GM18951 (cell line): Measurements from ENCODE around the gene CREG2.
"Not testable (repeated sequence)": the region's sequence is repeated elsewhere in the genome, so short reads cannot be mapped to it uniquely, and the experiment has no call there.

Source experiments
- POLR2A ChIP-seq: IDR thresholded peaks from 4 replicates; pipeline ENCODE4 v1.6.1; 2011; ENCODE audit warnings: mild to moderate bottlenecking; ENCODE audit not compliant: insufficient read length, insufficient read depth; ENCODE audit errors: extremely low read depth
- in situ Hi-C: fragments of 300-500 bp; cut with MboI; formaldehyde crosslinking; loops from one replicate; pipeline ENCODE4 v1.12.0; 2022; ENCODE audit warnings: low sequenced_read_pairs, mixed read lengths, inconsistent platforms; ENCODE audit not compliant: unreplicated experiment

Gene CREG2

GRCh38 chr2:101359410-101359954, 27.8 kb downstream of the CREG2 start:
- in situ Hi-C loops: no loop called here
- TF ChIP-seq POLR2A: no peak

- TF ChIP-seq POLR2A: no peak
- in situ Hi-C loops: no loop called here
Observed at GRCh38 chr2:101357376-101357775, 29.9 kb downstream of the CREG2 start.

- in situ Hi-C loops: no loop called here
- no peak for TF ChIP-seq POLR2A
Observed at GRCh38 chr2:101356521-101356920, 30.8 kb downstream of the CREG2 start.

- TF ChIP-seq POLR2A: no peak
- in situ Hi-C loops: no loop called here
Observed at GRCh38 chr2:101356055-101356454, 31.2 kb downstream of the CREG2 start.

- in situ Hi-C loops: no loop called here
- no peak for TF ChIP-seq POLR2A
Observed at GRCh38 chr2:101355401-101356054, 31.8 kb downstream of the CREG2 start.

GRCh38 chr2:101354420-101355311, 32.6 kb downstream of the CREG2 start:
- TF ChIP-seq POLR2A: no peak
- in situ Hi-C loops: no loop called here

GRCh38 chr2:101352631-101353030, 34.7 kb downstream of the CREG2 start:
- in situ Hi-C loops: not testable (repeated sequence)

GRCh38 chr2:101351207-101351606, 36.1 kb downstream of the CREG2 start:
- in situ Hi-C loops: no loop called here
- TF ChIP-seq POLR2A: no peak

- TF ChIP-seq POLR2A: no peak
- in situ Hi-C loops: no loop called here
Observed at GRCh38 chr2:101349893-101350662, 37.2 kb downstream of the CREG2 start.

- TF ChIP-seq POLR2A: no peak
- in situ Hi-C loops: no loop called here
Observed at GRCh38 chr2:101348883-101349282, 38.4 kb downstream of the CREG2 start.

- no peak for TF ChIP-seq POLR2A
- in situ Hi-C loops: no loop called here
Observed at GRCh38 chr2:101346909-101347308, 40.4 kb downstream of the CREG2 start.

- TF ChIP-seq POLR2A: no peak
Observed at GRCh38 chr2:101344137-101344536, 43.2 kb downstream of the CREG2 start.

GRCh38 chr2:101342625-101343008, 44.7 kb downstream of the CREG2 start:
- in situ Hi-C loops: no loop called here
- TF ChIP-seq POLR2A: no peak

More at GRCh38 chr2:101344137-101344536, 43.2 kb downstream of the CREG2 start:
- in situ Hi-C loops: no loop called here
